HG03135 (cell line): Measurements from ENCODE around the gene SH3GL2.

Source experiments
- ATAC-seq: cut with Tn5 transposase; IDR thresholded peaks from one replicate; pipeline ENCODE4 v1.9.1; 2021; ENCODE audit warnings: mild to moderate bottlenecking, moderate library complexity; ENCODE audit not compliant: unreplicated experiment

The SH3GL2 gene

GRCh38 chr9:17609312-17610005 is 30.6 kb downstream of the SH3GL2 start:
- no peak for ATAC-seq

- ATAC-seq: no peak
These were observed 32.5 kb downstream of the SH3GL2 start for GRCh38 chr9:17611342-17611741.

GRCh38 chr9:17611917-17612316 is 33.1 kb downstream of the SH3GL2 start:
- ATAC-seq: no peak

GRCh38 chr9:17613758-17614157 is 34.9 kb downstream of the SH3GL2 start:
- no peak for ATAC-seq

GRCh38 chr9:17614250-17614649 is 35.4 kb downstream of the SH3GL2 start:
- ATAC-seq: no peak

GRCh38 chr9:17614903-17615302 is 36.0 kb downstream of the SH3GL2 start:
- no peak for ATAC-seq

- ATAC-seq: no peak
These were observed 43.3 kb downstream of the SH3GL2 start for GRCh38 chr9:17622141-17622540.

GRCh38 chr9:17622749-17623148 is 43.9 kb downstream of the SH3GL2 start:
- no peak for ATAC-seq

GRCh38 chr9:17623965-17624364 is 45.1 kb downstream of the SH3GL2 start:
- ATAC-seq: no peak

- ATAC-seq: no peak
These were observed 45.7 kb downstream of the SH3GL2 start for GRCh38 chr9:17624571-17624970.

- no peak for ATAC-seq
These were observed 47.0 kb downstream of the SH3GL2 start for GRCh38 chr9:17625644-17626388.

- no peak for ATAC-seq
These were observed 48.8 kb downstream of the SH3GL2 start for GRCh38 chr9:17627641-17628040.

- no peak for ATAC-seq
These were observed 49.8 kb downstream of the SH3GL2 start for GRCh38 chr9:17628624-17629023.

- ATAC-seq: no peak
These were observed 51.7 kb downstream of the SH3GL2 start for GRCh38 chr9:17630531-17630949.

- no peak for ATAC-seq
These were observed 52.5 kb downstream of the SH3GL2 start for GRCh38 chr9:17631396-17631795.

- ATAC-seq: no peak
These were observed 54.1 kb downstream of the SH3GL2 start for GRCh38 chr9:17632994-17633393.

- no peak for ATAC-seq
These were observed 56.4 kb downstream of the SH3GL2 start for GRCh38 chr9:17635115-17635890.

- ATAC-seq: no peak
These were observed 57.5 kb downstream of the SH3GL2 start for GRCh38 chr9:17636349-17636748.

- ATAC-seq: no peak
These were observed 58.0 kb downstream of the SH3GL2 start for GRCh38 chr9:17636821-17637220.

GRCh38 chr9:17637229-17637628 is 58.4 kb downstream of the SH3GL2 start:
- ATAC-seq: no peak

GRCh38 chr9:17648516-17648915 is 69.7 kb downstream of the SH3GL2 start:
- no peak for ATAC-seq

- ATAC-seq: no peak
These were observed 72.9 kb downstream of the SH3GL2 start for GRCh38 chr9:17651725-17652124.
